HG02759 (cell line): ENCODE measurements around the gene SLC38A8.

ENCODE experiments used
- ATAC-seq: cut with Tn5 transposase; IDR thresholded peaks from one replicate; pipeline ENCODE4 v1.9.1; 2021; ENCODE audit warnings: mild to moderate bottlenecking, moderate library complexity; ENCODE audit not compliant: unreplicated experiment

Gene SLC38A8

GRCh38 chr16:84003038-84003437 is 39.6 kb downstream of the SLC38A8 start:
- no peak for ATAC-seq

DNA sequence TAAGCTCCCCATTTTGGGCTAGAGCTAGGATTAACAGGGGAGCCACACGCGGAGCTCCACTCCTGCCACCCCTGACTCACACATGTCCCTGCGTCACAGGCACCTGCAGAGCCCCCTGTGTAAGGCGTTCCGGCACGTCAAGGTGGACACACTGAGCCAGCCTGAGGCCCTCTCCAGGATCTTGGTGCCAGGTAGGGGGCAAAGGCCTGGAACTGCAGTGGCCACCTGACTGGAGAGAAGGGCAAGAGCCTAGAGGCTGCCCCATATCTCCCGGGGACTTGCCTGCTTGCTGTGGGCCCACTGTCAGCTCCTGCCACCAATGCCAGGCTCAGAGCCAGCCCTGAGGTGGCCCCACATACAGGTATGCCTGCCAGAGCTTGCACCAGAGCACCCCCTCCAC is 40.9 kb downstream of the SLC38A8 start:
- ATAC-seq, result no peak

- no peak for ATAC-seq
Observed at GRCh38 chr16:84000989-84001642, 41.5 kb downstream of the SLC38A8 start.

- ATAC-seq, result no peak
Observed at GRCh38 chr16:83998091-83998490, 44.5 kb downstream of the SLC38A8 start.

DNA sequence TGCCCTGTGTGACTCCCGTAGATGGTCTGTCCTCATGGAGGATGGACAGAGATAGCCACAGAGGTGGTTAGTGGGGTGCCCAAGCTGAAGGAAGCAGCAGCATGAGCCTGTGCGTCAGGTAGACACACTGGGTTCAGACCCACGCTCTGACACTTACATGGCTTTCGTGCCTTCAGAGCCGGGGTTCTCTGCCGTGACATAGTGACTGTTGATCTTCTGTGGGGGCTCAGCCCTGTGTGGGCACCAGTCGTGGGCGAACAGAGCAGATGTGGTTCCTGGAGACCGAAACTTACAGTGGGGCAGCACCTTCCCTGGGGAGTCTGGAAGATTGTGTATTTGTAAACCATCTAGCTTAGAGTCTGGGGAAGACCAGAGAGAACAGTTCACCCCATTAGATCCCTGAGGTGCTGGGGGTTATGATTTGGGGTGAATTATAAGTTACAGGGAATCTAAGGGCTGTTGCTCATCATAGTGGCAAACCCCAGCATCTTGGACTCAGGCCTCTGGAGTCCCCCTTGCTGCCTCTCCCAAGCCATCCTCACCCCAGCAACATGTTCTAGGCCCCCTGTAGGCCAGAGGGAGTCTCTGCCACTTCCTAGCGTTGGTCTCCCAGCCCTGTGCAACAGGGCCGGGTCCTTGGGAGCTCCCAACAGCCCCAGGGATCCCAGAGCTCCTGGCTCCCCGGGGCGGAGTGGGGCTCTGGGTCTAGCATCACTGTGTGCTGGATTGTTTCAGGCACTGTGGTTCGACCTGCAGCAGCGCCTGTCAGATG is 45.9 kb downstream of the SLC38A8 start:
- ATAC-seq, result no peak

DNA sequence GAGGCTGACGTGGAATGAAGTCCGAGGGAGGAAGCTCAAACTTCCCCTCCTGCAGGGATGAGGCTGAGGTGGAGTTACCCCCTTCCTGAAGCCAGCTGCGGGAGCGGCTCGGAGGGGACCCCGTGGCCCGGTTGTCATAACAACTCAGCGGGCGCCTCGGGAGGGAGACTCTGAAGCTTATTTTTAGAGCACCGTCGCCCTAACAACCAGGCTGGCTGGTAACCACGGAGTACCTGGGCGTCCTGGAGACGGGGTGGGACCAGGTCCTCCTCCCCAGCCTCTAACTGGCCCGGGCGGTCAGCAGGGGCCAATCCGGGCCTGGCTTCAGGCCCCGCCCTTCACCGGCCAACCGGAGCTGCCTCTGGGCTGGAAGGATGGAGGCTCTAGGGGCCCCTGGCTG is 46.8 kb downstream of the SLC38A8 start:
- no peak for ATAC-seq

DNA sequence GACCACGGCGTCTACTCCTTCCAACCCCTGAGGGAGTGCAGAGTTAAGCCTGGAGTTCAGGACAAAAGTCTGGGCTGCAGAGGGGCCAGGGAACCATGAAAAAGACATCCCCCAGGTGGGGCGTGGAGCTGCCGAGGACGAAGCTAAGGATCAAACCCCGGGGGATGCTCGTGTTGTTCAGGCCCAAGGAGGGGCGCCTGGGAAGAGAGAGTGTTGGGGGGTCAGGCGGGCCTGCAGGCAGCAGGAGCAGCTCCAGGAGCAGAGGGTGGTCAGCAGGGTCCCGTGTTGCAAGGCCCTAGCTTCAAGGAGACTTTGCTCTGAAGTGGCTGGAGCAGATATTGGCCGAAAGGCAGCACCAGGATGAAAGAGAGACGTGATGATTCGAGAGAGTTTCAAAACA is 47.9 kb downstream of the SLC38A8 start:
- no peak for ATAC-seq

GRCh38 chr16:83994087-83994486 is 48.5 kb downstream of the SLC38A8 start:
- no peak for ATAC-seq

- no peak for ATAC-seq
Observed at GRCh38 chr16:83992624-83993023, 50.0 kb downstream of the SLC38A8 start.

DNA sequence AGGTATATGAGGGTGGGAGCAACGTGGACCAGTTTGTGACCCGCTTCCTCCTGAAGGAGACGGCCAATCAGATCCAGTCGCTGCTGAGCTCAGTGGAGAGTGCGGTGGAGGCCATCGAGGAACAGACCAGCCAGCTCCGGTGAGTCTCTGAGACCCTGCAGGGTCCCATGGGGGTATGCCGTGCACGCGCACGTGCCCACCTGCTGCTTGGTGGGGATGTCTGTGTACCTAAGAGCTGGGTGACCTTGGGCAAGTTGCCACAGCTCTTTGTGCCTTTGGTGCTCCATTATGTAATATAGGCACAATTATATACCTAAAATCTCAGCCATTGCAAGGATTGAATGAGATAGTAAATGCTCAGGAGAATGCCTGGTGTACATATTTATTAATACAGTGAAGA is 52.1 kb downstream of the SLC38A8 start:
- no peak for ATAC-seq

DNA sequence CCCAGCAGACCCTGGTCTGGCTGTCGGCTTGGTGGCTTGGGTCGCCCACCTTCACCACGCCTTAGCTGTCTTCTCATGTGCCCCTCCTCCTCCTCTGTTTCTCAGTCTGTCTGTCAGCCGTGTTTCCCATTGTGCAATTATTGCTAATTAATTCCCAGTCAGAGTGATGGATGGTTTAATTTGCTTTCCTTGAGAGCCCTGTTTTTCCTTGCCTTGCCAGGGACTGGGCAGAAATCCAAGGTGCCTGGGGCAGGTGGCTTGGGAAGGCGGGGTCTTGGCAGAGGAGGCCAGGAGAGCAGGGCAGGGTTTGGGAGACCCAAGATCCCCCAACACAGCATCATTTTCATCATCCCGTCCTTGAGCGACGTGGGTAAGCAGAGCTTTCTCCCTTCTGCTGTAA is 53.3 kb downstream of the SLC38A8 start:
- ATAC-seq, result no peak

DNA sequence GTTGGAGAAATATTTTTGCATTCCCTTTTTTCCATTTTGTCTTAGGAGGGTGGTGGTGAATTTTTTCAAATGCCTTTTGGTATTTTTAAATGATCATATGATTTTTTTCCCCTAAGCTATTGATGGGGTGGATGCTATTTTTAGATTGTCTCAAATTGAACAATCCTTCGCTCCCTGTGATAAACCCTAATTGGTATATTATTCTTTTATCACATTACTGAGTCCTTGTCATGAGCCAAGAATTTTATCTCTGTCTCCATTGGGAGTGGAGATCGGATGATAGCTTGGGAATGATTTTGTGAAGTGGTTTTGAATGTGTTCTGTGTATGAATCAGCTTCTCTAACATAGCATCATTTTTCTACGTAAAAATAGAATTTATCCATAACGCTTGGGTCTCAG is 59.1 kb downstream of the SLC38A8 start:
- no peak for ATAC-seq

GRCh38 chr16:83981799-83982198 is 60.8 kb downstream of the SLC38A8 start:
- no peak for ATAC-seq

DNA sequence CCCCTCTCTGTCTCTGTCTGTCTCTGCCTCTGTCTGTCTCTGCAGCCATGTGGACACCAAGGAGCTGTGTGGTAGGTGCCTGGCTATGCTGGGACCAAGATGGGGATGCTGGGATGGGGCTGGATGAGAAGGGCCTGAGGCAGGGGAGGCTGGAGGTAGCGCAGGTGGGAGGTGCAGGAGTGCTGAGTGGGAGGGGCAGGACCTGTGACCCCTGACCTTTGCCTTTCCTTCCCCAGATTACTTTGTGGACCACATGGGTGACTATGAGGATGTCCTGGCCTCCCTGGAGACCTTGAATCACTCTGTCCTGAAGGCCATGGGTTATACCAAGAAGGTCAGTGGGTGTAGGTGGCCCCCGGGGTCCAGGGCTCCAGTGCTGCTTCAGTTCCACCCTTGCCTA is 61.8 kb downstream of the SLC38A8 start:
- no peak for ATAC-seq

GRCh38 chr16:83979441-83979840 is 63.2 kb downstream of the SLC38A8 start:
- ATAC-seq, result no peak

GRCh38 chr16:83978401-83978904 is 64.1 kb downstream of the SLC38A8 start:
- no peak for ATAC-seq

GRCh38 chr16:83977056-83977815 is 65.4 kb downstream of the SLC38A8 start:
- ATAC-seq, result no peak

DNA sequence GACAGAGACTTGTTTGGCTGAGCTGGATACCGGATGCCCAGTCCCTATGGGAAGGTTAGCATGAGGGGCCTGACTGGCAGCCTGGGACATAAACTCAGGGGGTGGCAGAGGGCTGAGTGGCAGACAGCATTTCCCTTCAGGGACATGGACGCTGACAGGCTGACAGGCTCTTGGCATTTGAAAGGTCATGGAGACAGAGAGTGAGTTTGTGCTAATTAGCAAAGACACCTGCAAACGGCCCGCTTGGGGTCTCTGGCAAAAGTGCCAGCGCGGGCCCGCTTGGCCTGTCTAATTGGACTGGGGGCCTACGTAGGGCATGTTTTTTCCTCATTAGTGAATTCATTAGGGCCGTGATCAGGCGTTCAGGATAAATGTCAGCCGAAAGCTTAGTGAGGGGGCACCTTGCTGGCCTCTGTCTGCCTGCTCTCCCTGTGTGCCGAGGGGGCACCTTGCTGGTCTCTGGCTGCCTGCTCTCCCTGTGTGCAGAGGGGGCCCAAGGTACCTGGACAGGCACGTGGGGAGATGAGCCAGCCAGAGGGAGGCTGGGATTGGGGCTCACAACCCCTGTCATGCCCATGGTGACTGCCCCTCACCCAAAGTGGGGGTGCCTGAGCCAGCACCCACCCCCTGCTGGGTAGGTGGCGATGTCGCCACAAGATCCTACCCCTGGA is 66.9 kb downstream of the SLC38A8 start:
- no peak for ATAC-seq

DNA sequence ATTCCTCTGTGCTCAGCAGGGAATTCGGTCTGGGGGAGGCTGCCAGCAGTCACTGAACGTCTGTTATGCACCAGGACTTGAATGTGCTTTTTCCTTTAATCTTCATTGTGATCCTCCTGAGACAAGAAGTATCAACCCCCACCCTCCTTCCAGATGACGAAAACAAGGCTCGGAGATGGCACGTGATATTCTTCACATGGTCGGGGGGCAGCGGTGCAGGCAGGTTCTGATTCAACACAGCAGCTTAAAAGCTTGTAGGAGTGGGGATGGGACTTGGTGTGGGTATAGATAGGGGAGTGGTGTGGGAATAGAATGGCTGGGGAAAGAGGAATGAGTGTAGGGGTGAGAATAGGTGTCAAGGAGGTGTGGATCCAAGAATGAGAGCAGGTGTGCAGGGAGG is 68.1 kb downstream of the SLC38A8 start:
- ATAC-seq, result no peak

- no peak for ATAC-seq
Observed at GRCh38 chr16:83973581-83974385, 68.8 kb downstream of the SLC38A8 start.
